ENCODE measurements around the gene SALL3.

The SALL3 gene

DNA sequence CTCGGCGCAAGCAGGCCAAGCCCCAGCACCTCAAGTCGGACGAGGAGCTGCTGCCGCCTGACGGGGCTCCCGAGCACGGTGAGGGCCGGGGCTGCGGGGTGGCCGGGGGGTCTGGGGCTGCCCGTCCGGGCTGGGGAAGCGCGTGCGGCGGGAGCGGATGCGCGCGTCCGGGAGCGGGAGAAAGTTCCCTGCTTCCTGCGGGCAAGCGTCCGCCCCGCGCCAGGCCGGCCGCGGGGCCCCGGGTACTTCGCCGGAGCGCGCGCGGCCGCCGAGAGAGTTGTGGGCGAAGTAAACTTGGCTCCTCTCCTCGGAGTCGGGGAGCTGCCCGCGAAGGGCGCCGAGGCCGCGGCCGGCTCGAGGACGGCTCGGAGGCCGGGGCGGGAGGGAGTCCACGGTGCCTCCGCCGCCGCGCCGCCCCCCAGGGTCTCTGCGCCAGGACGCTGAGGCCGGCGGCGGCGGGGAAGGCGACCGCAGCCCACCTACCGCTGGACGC is 707 bp downstream of the SALL3 start:
- in situ Hi-C loops (cut with MboI; ENCODE audit: low sequenced_read_pairs), result no loop called here

DNA sequence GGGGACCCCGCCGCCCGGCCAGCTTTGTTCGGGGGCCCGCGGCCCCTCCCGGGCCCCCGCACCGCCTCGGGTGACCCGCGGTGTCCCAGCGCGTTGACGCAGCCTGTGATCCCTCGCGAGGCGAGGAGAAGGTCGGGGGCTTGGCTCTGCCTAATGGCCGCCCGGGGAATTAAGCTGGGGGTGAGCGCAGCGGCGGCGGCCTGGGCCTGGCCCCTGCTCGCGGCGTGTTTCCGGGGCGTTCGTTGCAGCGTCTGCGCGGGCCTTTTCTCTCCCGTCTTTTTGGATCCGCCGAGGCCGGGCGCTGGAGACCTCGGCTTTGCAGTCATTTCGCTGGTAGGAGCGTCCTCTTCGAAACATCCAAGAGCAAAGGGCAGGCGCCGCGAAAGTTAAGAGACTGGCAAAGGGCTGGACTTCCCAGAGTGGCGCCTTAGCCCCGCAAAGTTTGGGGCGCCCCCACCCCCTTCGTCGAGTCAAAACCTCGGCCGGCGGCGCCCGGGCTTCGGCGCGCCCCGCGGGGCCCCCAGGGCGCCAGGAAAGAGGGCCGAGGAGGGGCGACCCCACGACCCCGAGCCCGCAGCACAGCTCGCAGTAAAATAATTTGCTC is 1.3 kb downstream of the SALL3 start:
- in situ Hi-C loops (cut with MboI; ENCODE audit: low sequenced_read_pairs), result no loop called here

DNA sequence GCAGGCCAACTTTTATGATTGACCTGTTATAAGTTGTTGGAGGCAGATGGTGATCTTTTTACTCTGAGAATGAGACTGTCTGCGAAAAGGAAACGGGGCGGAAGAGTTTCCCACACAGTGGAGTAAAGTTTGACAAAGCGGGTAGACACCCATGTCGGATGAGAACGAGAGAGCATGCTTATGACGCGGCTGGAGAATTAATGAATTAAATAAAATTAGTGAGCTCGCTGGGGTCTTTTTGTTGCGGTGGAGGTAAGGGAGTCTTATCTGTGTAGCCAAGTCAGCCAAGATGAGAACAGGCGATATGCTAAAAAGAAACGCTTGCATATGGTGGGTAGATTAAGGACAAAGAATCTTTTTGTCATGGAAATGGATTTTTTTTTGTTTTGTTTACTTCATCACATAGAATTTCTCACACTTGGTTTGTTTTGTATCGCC is 1.8 kb downstream of the SALL3 start:
- in situ Hi-C loops (cut with MboI; ENCODE audit: low sequenced_read_pairs), result no loop called here

DNA sequence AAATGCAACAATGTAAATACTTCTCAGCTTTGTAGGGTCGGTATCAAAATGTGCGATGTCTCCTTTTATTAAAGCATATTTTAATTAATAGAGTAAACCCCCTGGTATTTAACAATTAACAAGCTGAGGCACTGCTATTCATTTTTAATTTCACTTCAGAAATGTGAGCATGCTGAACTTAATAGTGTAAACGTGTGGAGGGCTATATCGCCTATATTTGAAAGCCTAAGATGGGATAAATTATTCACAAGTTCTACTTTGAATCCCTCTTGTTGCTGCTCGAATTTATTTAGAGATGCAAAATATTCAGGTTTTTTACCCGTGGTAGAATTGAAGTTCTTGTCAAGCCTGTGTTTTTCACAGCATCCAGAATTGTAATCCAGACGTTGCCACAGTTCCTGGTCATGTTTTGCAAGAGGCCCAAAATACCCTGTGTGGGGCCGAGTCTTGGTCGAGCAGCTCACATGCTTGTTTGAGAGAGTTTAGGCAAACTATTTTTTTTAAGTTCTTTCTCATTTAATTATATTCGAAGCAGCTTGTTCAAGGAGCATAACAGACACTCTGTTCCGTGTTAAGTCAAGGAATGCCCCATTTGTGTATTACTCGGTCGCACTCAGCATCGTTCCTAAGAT is 2.5 kb downstream of the SALL3 start:
- in situ Hi-C loops (cut with MboI; ENCODE audit: low sequenced_read_pairs), result no loop called here

DNA sequence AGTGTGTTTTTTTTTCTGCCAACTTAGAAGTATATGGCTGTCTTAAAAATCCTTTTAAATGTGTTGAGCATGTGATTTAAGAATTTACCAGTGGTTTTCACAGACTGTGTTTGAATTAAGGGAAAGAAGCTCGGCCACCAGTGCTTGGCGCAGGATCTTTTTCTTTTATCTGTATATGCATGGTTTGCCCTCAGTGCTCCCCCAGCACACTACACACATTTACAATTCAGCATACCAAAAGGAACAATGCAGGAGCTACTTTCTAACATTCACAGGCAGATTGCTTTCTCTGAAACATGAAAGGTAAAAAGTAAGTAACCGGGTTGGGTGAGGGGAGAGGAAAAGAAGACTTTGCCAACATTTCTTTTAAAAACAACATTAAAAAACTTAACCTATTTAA is 3.9 kb downstream of the SALL3 start:
- in situ Hi-C loops (cut with MboI; ENCODE audit: low sequenced_read_pairs), result no loop called here

DNA sequence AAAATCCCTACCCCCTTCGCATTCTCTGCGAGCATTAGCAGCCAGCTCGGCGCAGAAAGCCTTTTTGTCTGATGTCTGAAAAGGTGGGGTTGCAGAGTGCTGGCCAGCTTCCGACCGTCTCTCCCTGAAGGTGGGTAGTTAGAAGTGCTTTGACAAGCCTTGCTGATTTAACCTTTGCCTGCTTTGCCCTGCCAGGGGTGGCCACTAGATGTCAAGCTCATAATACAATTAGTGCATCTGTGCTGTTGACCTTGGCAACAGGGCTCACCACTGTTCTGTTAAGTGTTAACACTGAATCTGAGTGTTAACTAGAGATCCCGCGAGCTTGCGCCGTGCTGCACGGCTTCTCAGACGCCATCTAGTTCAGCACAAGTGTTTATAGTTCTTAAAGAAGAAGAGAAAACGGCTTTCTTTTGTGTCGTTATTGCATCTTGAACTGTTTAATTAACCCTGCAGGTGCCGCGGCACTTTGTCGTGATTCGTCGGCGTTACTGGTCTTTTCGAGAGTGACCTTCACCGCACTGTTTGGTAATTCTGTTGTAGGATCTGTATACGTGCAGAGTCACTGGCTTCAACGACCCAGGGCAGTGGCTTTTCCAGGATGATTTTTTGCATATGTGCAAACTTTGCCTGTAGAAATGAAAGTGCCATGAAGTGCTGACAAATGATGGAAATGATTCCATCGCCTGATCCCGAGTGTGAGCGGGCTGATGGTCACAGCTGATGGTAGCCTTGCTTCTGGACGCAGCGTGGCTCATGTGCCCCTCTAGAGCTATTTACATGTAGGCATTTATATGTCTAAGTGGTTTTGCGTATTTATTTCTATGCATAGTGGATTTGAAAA is 5.5 kb downstream of the SALL3 start:
- in situ Hi-C loops (cut with MboI; ENCODE audit: low sequenced_read_pairs), result no loop called here

DNA sequence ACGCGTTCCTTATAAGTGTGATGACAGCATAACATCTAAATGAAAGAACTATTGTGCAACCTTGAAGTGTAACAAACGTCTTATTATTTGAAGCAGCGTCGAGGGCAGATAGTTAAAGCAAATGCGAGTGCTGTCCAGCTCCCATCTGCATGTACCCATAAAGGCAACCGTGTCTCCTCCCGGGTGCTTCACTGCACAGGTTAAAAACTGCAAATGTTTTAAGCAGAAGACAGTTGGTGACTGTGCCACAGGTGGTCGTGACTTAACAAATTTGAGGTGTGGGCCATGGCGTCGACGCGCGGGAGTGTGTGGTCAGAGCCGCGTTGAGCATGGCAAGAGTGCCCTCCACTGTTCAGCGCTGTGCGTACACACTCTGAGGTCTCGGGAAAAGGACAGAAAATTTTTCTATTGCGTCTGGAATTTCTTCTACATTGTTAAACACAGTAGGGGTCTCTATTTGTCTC is 6.4 kb downstream of the SALL3 start:
- in situ Hi-C loops (cut with MboI; ENCODE audit: low sequenced_read_pairs), result no loop called here

DNA sequence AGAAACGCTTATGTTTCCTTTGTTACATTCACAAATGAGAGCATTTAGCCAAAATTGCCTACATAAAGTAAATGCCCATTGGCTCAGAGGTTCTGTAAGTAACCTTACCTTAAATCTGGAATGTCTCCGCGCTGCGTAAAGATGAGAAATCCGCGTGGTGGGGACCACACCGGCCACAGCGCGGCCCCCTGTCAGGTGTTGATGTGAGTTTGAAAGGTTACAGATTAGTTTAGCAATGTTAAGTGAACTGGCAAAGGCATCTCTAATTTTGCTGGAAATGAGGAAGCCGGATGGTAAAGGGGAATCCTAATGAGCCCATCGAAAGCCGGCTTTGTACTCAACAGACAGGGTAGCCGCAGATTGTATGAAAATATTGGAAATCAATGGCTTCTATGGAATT is 11.8 kb downstream of the SALL3 start:
- in situ Hi-C loops (cut with MboI; ENCODE audit: low sequenced_read_pairs), result no loop called here

DNA sequence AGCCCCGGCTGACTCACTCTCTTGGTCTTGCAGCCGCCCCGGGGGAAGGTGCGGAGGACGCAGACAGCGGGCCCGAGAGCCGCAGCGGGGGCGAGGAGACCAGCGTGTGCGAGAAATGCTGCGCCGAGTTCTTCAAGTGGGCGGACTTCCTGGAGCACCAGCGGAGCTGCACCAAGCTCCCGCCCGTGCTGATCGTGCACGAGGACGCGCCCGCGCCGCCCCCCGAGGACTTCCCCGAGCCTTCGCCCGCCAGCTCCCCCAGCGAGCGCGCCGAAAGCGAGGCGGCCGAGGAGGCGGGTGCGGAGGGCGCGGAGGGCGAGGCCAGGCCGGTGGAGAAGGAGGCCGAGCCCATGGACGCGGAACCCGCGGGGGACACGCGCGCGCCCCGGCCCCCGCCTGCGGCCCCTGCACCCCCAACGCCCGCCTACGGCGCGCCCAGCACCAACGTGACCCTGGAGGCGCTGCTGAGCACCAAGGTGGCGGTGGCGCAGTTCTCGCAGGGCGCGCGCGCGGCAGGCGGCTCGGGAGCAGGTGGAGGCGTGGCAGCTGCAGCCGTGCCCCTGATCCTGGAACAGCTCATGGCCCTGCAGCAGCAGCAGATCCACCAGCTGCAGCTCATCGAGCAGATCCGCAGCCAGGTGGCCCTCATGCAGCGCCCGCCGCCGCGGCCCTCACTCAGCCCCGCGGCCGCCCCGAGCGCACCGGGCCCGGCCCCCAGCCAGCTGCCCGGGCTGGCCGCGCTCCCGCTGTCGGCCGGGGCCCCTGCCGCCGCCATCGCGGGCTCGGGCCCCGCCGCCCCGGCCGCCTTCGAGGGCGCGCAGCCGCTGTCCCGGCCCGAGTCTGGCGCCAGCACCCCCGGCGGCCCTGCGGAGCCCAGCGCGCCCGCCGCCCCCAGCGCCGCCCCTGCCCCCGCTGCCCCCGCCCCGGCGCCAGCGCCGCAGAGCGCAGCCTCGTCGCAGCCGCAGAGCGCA is 12.7 kb downstream of the SALL3 start:
- in situ Hi-C loops (cut with MboI; ENCODE audit: low sequenced_read_pairs), result no loop called here

DNA sequence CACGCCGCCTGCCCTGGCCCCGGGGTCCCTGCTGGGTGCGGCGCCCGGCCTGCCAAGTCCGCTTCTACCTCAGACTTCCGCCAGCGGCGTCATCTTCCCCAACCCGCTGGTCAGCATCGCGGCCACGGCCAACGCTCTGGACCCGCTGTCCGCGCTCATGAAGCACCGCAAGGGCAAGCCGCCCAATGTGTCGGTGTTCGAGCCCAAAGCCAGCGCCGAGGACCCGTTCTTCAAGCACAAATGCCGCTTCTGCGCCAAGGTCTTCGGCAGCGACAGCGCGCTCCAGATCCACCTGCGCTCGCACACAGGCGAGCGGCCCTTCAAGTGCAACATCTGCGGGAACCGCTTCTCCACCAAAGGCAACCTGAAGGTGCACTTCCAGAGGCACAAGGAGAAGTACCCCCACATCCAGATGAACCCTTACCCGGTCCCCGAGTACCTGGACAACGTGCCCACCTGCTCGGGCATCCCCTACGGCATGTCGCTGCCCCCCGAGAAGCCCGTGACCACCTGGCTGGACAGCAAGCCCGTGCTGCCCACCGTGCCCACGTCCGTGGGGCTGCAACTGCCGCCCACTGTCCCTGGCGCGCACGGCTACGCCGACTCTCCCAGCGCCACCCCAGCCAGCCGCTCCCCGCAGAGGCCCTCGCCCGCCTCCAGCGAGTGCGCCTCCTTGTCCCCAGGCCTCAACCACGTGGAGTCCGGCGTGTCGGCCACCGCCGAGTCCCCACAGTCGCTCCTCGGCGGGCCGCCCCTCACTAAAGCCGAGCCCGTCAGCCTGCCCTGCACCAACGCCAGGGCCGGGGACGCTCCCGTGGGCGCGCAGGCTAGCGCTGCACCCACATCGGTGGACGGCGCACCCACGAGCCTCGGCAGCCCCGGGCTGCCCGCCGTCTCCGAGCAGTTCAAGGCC is 13.7 kb downstream of the SALL3 start:
- in situ Hi-C loops (cut with MboI; ENCODE audit: low sequenced_read_pairs), result no loop called here

DNA sequence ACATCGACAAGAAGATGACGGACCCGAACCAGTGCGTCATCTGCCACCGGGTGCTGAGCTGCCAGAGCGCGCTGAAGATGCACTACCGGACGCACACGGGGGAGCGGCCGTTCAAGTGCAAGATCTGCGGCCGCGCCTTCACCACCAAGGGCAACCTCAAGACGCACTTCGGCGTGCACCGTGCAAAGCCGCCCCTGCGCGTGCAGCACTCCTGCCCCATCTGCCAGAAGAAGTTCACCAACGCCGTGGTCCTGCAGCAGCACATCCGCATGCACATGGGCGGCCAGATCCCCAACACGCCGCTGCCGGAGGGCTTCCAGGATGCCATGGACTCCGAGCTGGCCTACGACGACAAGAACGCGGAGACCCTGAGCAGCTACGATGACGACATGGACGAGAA is 14.4 kb downstream of the SALL3 start:
- in situ Hi-C loops (cut with MboI; ENCODE audit: low sequenced_read_pairs), result no loop called here

DNA sequence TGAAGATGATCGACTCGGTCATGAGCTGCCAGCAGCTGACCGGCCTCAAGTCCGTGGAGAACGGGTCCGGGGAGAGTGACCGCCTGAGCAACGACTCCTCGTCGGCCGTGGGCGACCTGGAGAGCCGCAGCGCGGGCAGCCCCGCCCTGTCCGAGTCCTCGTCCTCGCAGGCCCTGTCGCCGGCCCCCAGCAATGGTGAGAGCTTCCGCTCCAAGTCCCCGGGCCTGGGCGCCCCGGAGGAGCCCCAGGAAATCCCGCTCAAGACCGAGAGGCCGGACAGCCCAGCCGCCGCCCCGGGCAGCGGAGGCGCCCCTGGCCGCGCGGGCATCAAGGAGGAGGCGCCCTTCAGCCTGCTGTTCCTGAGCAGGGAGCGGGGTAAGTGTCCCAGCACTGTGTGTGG is 14.9 kb downstream of the SALL3 start:
- in situ Hi-C loops (cut with MboI; ENCODE audit: low sequenced_read_pairs), result no loop called here

DNA sequence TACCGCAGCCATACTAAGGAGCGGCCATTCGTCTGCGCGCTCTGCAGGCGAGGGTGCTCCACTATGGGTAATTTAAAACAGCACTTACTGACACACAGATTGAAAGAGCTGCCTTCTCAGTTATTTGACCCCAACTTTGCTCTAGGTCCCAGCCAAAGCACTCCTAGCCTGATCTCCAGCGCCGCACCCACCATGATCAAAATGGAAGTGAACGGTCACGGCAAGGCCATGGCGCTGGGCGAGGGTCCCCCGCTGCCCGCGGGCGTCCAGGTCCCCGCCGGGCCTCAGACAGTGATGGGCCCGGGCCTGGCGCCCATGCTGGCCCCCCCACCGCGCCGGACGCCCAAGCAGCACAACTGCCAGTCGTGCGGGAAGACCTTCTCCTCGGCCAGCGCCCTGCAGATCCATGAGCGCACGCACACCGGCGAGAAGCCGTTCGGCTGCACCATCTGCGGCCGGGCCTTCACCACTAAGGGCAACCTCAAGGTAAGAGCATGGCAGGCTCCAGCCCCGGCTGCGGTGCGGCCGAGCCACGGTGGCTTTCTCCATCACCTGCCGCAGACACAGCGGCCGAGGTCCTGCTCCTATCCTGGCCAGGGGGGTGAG is 15.5 kb downstream of the SALL3 start:
- in situ Hi-C loops (cut with MboI; ENCODE audit: low sequenced_read_pairs), result no loop called here

DNA sequence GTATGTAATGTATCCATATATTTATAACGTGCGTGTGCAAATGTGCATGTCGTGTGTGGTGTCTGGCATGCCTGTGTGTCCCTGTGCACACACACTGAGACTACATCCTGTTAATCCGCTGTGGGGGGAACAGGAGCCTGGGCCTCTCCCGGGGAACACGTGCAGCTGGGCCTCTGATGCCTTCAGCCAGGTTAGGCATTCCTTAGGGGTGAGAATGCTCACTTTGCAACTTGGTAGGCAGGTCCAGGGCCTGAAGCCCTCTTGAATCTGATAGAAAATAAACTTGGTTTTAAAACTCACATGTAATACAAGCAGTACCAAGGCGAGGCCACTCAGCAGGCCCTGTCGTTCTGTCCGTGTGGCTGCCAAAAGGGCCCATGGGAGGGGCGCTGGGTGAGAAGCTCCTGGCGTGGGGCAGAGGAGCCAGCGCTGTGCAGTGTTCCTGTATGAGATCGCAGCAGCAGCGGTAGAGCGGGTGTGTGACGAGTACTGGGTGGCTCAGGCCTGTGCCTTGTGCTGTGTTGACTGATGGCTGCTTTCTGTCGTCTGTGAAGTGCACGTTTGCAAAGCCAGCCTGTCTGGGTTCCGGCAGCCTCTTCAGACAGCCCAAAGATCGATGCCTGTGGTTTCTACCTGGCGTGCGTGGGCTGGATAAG is 16.2 kb downstream of the SALL3 start:
- in situ Hi-C loops (cut with MboI; ENCODE audit: low sequenced_read_pairs), result no loop called here

DNA sequence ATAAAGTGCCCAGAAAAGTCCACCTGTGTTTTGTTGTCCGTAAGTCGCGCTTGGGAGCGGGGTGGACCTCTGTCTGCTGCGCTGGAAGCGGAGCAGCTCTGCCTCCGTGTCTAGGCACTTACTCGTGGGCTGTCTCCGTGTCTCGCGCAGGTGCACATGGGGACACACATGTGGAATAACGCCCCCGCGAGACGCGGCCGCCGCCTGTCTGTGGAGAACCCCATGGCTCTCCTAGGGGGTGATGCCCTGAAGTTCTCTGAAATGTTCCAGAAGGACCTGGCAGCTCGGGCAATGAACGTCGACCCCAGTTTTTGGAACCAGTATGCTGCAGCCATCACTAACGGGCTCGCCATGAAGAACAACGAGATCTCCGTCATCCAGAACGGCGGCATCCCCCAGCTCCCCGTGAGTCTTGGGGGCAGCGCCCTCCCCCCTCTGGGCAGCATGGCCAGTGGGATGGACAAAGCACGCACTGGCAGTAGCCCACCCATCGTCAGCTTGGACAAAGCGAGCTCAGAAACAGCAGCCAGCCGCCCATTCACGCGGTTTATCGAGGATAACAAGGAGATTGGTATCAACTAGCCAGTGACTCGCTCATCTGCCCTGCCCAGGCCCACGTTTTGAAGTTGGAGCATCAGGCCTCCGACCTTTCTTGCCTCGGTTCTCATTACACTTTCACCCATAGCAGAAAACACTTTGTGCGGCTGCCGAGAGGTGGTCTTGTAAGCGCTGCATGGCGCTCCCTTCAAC is 17.3 kb downstream of the SALL3 start:
- in situ Hi-C loops (cut with MboI; ENCODE audit: low sequenced_read_pairs), result no loop called here

DNA sequence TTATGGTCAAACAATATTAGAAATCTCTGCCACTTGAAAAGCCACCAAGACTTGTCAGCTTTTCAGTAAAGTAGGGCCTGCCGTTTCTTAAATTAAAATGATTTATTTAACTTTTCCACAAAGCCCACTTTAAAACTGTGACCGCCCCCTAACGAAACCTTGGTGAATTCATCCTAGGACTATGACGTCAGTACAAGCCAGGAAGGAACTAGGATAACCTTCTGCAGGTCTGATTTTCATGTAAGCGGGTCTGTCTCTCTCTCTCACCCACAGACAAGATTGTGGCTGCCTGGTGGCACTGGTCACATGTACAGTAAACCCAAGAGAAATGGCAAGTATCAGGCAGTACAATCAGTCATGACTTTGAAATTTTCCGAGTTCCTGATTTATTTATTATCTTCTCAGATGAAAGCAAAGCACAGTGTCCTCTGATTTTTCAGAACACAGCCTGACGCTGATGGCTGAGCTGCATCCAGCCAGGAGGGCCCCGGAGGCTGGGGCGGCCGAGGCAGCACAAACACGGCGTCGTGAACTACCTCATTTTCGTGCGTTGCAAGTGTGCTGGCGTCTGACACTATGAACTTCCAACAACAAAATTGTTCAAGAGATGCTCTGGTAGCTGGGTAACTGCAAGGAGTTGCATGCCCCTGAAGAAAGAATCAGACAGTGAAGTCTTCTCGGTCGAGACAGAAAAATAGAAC is 18.9 kb downstream of the SALL3 start:
- in situ Hi-C loops (cut with MboI; ENCODE audit: low sequenced_read_pairs), result no loop called here

DNA sequence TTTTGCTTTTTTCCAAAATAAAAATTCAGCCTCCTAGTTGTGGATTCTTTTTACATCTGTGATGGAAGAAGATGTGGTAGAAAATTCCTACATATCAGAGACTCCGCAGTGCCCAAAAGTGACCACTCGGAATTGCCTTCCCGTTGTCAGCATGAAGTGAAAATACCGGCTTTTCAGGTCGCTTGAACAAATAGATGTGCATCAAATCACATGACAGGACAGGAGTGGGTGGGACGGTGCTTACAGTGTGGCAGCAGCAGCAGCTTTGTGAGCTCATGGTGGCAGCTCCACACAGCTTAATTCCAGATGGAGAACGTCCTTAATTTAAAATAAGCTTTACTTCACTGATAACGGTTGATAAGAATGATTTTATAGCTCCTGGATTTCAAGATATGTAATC is 20.3 kb downstream of the SALL3 start:
- in situ Hi-C loops (cut with MboI; ENCODE audit: low sequenced_read_pairs), result no loop called here
